ENCODE data around the gene CMTM7. TPM values are rescaled to one million over a fixed set of nuclear protein-coding genes. Genes with fewer than 3 reads are reported as not detected.

Gene CMTM7
- total RNA-seq, 1 experiment from 2014 or later, result 62.6 TPM

DNA sequence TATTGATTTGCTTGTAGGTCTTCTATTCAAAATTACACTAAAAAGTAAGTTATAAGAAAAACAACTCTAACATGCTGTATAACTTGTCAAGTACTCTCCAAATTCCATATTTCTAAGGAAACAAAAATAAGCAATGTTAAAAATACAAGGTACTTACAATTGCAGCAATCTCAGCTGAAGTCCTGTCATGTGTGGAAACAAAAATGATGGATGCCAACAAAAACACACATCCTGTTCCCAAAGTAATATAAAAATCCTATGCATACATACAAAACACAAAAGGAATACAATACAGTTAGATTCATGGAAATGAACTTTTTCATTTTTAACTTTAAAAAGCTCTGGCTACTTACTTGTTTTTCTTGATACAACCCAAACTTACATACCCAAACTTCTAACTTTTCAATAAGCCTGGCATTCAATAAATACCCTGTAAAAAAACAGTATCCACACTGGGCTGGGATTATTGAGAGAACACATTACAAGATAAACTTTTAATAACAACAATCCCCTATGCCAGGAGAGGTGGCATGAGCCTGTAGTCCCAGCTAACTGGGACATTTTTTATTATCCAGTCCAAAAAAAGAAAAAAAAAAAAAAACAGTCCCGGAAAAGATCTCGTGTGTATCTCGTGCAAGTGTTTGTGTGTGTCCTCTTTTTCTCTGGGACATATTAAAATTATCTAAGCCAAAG, 96.3 kb downstream of the CMTM7 start:
- H3K4me1 ChIP-seq (ENCODE audit: control insufficient read depth in 1 of 2, insufficient read depth in 2 of 2, low read length in 2 of 2), result no peaks in the 10 kb centered on the region
- no peaks in the 10 kb centered on the region for H4K20me1 ChIP-seq (ENCODE audit: insufficient read depth)
- H3K9me3 ChIP-seq (ENCODE audit: control insufficient read depth in 1 of 2, insufficient read depth in 1 of 2, low read depth in 1 of 2, low read length in 2 of 2), result no peaks in the 10 kb centered on the region
- H3K36me3 ChIP-seq (ENCODE audit: control insufficient read depth in 1 of 2, insufficient read depth in 2 of 2, low read length in 2 of 2), result peaks cover 0 to 9% of the 10 kb centered on the region in 2 experiments; a peak in 1 of 4 replicates
- POLR2A ChIA-PET, result no interaction called here
- H3K4me2 ChIP-seq (ENCODE audit: low read length), result no peak overlapping the region
- H3K27me3 ChIP-seq (ENCODE audit: insufficient read depth, low read length), result no peaks in the 10 kb centered on the region
- no peak overlapping the region for H2AFZ ChIP-seq (ENCODE audit: low read depth, low read length, poor library complexity, severe bottlenecking)
- ATAC-seq (no peak), DNase-seq (ENCODE audit: low read depth, low spot score) (no peak)
- no peaks in the 10 kb centered on the region for H3K9me2 ChIP-seq (ENCODE audit: insufficient read depth)
- intact Hi-C loops (cut with micrococcal nuclease), result no loop called here
- TF ChIP-seq ELF1 (IDR thresholded peaks at IDR 0.05; ENCODE audit: borderline replicate concordance, low read depth), result no peak
- TF ChIP-seq, protein P1, sequence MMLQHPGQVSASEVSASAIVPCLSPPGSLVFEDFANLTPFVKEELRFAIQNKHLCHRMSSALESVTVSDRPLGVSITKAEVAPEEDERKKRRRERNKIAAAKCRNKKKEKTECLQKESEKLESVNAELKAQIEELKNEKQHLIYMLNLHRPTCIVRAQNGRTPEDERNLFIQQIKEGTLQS (IDR thresholded peaks at IDR 0.05), result no peak
- no peak for TF ChIP-seq FOSL1 (IDR thresholded peaks at IDR 0.05; ENCODE audit: low read depth)
- TF ChIP-seq CBX3 (IDR thresholded peaks at IDR 0.05; ENCODE audit: low read depth), result no peak
- TF ChIP-seq SIN3A (IDR thresholded peaks at IDR 0.05; ENCODE audit: low read depth), result no peak
- TF ChIP-seq, protein P2, sequence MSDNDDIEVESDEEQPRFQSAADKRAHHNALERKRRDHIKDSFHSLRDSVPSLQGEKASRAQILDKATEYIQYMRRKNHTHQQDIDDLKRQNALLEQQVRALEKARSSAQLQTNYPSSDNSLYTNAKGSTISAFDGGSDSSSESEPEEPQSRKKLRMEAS (IDR thresholded peaks at IDR 0.05), result no peak
- TF ChIP-seq, protein P3, sequence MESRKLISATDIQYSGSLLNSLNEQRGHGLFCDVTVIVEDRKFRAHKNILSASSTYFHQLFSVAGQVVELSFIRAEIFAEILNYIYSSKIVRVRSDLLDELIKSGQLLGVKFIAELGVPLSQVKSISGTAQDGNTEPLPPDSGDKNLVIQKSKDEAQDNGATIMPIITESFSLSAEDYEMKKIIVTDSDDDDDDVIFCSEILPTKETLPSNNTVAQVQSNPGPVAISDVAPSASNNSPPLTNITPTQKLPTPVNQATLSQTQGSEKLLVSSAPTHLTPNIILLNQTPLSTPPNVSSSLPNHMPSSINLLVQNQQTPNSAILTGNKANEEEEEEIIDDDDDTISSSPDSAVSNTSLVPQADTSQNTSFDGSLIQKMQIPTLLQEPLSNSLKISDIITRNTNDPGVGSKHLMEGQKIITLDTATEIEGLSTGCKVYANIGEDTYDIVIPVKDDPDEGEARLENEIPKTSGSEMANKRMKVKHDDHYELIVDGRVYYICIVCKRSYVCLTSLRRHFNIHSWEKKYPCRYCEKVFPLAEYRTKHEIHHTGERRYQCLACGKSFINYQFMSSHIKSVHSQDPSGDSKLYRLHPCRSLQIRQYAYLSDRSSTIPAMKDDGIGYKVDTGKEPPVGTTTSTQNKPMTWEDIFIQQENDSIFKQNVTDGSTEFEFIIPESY (IDR thresholded peaks at IDR 0.05; ENCODE audit: extremely low read depth, insufficient replicate concordance, low read length), result no peak
- TF ChIP-seq EGR1 (IDR thresholded peaks at IDR 0.05; ENCODE audit: low read depth), result no peak
- TF ChIP-seq SRF (IDR thresholded peaks at IDR 0.05; ENCODE audit: low read depth), result no peak
- no peak for TF ChIP-seq TCF7L2 (IDR thresholded peaks at IDR 0.05; ENCODE audit: borderline replicate concordance, extremely low read depth, insufficient read depth, insufficient read length)
- no peak for TF ChIP-seq POLR2AphosphoS5 (IDR thresholded peaks at IDR 0.05; ENCODE audit: low read depth, low read length)
- no peak for TF ChIP-seq POLR2A (IDR thresholded peaks at IDR 0.05; ENCODE audit: borderline replicate concordance, extremely low read depth, insufficient read depth, insufficient read length)
- no peak for TF ChIP-seq EZH2 (IDR thresholded peaks at IDR 0.05)
- TF ChIP-seq SP1 (IDR thresholded peaks at IDR 0.05; ENCODE audit: low read depth), result no peak
- TF ChIP-seq RAD21 (IDR thresholded peaks at IDR 0.05; ENCODE audit: low read depth), result no peak
- H3K9ac ChIP-seq (ENCODE audit: low read length), result no peak overlapping the region
- no peak overlapping the region for H3K4me3 ChIP-seq (replicated peaks in 1 of 2; ENCODE audit: low read depth in 1 of 2, low read length in 2 of 2)
- H3K27ac ChIP-seq (ENCODE audit: low read depth, low read length), result no peak overlapping the region
- RAD21 ChIA-PET (ENCODE audit: low non-redundant PET in 1 of 2, low total read pairs in 2 of 2, uncharacterized antibody in 2 of 2, unreplicated experiment in 2 of 2), result no interaction called here
- CTCF ChIA-PET, result no interaction called here
- BruUV-seq (replicated peaks), result no TSS peak
- H3K79me2 ChIP-seq (ENCODE audit: insufficient read depth, low read length), result no peaks in the 10 kb centered on the region; the same call in 1 of the 2 replicates

Measured in HCT116 (cell line).